C4-2B (cell line): ENCODE data around the gene PUM2.
A peak's percentile ranks its signal among the peaks of the same experiment; 100 is the strongest.

ENCODE experiments used
- H3K27ac ChIP-seq: fragments of 450-650 bp; 2 replicates; pipeline ENCODE4 v1.5.1; 2017
- ZFX ChIP-seq: fragments of 450-650 bp; IDR thresholded peaks from 2 replicates; pipeline ENCODE4 v1.6.1; 2017
- TF ChIP-seq, protein P1 (sequence below): fragments of 450-650 bp; conservative IDR thresholded peaks from 2 replicates; pipeline ENCODE4 v1.5.1; 2017; ENCODE audit warnings: mild to moderate bottlenecking

PUM2 gene

DNA sequence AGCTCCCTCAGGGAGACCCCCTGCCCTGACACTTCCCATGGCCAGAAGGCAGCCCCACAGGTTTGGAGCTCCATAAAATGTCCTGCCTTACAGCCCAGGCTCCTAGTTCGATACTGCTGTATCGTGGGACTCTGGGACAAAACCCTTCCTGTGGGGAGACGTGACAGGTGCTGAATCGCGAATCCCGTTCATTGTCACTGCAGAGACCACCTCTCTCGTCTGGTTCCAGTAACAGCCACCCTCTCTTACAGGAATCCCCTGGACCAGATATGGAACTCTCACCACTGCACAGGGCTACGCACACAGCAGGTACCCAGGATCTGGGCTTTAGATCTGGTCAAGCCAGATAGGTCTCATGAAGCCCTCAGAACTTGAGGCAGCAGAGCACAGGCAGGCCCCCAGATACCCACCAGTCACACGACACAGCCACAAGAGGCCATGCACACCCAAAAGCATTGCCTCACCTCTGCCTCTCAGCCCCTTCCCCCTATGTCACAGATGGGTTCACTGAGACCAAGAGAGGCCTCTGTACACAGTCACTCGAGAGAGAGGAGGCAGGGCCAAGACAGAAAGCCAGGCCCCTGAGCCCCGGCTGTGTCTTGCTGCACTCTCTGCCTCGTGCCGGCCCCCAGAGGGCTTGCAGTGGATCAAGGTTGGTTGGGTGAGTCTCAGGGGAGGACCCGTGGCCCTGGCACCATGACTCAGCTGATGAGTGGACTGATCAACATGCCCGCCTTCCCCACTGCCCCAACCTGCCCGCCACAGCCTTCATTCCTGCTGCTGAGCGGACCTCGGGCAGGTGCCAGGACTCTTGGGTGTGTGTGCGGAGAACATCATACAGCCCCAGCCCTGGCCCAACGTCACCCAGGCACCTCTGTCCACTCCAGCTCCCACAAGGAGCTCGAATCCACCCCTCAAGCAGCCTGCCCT is 133.3 kb downstream of the PUM2 start:
- no peak for TF ChIP-seq ZFX
- TF ChIP-seq, protein P1, sequence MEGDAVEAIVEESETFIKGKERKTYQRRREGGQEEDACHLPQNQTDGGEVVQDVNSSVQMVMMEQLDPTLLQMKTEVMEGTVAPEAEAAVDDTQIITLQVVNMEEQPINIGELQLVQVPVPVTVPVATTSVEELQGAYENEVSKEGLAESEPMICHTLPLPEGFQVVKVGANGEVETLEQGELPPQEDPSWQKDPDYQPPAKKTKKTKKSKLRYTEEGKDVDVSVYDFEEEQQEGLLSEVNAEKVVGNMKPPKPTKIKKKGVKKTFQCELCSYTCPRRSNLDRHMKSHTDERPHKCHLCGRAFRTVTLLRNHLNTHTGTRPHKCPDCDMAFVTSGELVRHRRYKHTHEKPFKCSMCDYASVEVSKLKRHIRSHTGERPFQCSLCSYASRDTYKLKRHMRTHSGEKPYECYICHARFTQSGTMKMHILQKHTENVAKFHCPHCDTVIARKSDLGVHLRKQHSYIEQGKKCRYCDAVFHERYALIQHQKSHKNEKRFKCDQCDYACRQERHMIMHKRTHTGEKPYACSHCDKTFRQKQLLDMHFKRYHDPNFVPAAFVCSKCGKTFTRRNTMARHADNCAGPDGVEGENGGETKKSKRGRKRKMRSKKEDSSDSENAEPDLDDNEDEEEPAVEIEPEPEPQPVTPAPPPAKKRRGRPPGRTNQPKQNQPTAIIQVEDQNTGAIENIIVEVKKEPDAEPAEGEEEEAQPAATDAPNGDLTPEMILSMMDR, result no peak
- H3K27ac ChIP-seq, result no peak overlapping the region

DNA sequence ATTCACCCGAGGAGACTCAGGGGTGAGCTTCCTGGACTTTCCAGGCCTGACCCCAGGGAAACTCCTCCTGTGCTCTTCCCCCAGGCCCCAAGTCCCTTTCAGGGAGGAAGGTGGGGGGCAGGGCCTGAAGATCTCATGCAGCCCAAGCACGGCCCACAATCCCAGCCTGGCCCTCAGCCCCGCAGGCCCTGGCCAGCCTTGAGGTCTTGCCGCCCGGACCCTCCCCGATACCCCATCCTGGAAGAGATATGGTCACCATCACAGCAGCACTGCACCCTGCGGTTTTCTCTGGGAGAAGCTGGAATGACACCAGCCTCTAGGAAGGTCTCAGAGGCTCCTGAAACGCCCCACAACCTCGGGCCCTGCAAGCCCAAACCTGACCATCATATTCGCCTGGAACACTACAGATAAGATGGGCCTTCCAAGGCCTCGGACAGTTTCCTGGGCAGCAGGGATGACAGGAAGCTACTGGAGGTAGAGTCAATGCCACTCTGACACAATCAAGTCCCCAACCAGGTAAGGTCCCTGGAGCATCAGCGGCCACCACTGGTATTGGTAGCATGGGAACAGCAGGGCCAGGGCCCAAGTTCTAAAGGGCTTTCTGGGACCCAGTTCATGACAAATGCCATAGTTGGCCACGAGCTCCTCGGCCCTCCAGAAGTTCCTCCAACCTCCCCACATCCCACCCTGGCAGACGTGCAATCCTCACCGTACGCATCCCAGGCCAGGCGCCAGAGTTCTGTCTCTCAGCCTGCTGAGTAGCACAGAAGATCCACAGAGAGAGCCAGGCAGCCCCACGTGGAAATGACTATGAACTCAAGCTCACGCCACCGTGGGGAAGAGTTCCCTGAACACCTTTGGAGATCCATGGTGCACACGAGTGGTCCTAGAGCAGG is 134.3 kb downstream of the PUM2 start:
- no peak for TF ChIP-seq ZFX
- TF ChIP-seq, protein P1, result no peak
- H3K27ac ChIP-seq, result no peak overlapping the region

DNA sequence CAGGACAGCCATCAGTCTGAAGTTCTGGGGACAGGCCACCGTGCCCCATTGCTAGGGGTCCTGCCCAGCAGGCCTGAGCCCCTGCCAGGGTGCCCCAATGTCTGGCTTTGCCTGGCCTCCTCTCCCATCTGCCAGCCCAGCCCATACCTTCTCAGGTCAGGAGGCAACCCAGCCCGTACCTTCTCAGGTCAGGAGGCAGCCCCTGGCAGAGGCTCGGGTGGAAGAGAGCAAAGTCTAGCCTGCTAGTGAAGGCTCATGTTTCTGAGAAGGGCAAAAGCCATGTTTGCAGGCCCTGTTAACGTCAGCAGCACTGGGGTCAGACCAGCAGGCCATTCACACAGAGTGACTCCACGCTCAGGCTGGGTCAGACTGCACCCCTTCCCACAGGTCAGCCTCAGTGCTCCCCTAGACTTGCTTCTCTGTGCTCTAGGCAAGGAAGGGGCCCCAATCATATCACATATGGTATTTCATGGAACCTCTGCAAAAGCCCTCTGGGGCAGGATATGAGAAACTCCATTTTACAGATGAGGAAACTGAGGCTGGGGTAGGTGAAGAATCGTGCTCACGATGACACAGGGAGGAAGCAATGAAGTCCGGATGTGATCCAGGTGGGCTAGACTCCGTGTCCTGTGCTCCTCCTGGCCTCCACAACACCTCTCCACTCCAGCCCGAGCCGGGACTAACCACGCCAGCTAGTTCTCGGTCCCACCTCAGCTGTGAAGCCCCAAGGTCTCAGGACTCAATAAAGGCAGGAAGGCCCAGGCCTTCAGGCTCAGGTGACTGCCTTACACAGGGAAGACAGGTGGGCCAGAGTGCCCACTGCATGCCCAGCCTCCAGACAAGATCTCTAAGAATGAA is 135.2 kb downstream of the PUM2 start:
- H3K27ac ChIP-seq, result peak overlapping the region; percentile 93
- no peak for TF ChIP-seq ZFX
- TF ChIP-seq, protein P1, result no peak

DNA sequence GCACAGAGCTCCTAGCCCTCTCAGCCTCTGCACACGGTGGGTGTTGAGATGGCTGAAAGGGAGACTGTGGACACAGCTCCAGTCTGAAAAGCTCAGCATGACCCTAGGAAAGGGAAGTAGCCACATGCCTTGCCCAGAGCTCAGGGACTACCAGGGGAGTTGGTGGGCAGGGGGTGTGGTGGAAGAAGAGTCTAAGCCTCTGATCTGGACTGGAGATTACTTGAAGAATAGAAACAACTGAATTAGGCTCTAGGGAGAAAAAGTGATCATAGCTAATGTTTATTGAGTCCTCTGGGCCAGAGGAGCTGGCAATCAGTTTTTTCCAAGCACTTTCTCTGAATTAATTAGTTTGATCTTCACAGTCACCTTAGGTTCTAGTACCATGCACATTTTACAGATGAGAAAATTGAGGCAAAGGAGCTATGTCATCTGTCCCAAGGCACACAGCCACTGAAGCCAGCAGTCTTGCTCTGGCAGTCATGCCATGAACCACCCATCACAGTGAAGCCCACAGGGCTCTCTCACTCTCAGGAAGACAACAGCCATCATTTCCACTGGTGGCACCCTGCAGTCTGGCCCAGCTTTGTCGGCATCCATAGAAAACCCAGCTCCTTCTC is 136.0 kb downstream of the PUM2 start:
- H3K27ac ChIP-seq, result peak overlapping the region; percentile 93
- TF ChIP-seq, protein P1, result no peak
- TF ChIP-seq ZFX, result no peak

DNA sequence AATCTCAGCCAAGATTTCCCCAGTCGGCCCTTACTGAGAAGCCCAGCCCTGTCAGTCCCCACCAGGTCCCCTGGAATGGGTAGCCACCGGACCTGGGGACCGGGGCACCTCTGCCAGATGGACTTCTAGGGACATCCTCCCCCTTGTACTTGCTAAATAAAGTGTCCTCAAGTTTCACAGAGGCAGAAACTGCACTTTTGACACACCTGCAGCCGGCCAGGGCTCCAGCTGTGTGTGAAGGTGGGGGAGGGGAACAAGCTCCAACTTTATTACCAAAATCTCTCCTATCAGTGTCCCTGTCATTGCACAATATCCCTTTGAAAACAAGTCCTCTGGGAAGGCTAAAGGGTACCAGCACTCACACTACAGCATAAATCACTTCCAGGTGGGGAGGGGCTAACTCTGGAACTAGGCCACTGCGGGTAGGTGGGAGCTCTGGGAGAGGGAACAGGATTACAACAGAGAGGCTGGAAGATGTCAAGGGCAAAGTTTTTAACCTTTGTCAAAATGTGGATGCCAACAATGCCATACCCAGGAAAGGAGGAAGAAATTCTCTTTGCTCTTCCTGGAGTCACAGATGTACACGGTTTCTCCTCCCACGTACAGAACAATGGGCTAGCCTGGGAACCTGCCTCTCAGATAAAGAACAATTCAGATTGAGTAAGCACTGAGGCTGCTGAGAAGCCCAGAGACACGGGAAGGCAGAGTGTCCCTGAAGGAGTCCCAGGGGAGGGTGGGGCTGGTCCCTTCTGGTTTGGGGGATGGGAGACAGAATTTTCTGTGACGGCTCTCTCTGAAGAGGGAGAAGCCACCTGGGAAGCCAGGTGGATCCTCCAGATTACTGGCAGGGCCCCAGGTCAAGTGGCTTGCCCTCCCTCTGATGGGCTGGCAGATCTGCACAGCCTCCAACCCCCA is 136.7 kb downstream of the PUM2 start:
- H3K27ac ChIP-seq, result peak overlapping the region; percentile 93
- TF ChIP-seq, protein P1, result no peak
- TF ChIP-seq ZFX, result no peak
